ENCODE data around the gene TGFB1.
"Not testable (repeated sequence)": the region's sequence is repeated elsewhere in the genome, so short reads cannot be mapped to it uniquely, and the experiment has no call there.

TGFB1 gene

DNA sequence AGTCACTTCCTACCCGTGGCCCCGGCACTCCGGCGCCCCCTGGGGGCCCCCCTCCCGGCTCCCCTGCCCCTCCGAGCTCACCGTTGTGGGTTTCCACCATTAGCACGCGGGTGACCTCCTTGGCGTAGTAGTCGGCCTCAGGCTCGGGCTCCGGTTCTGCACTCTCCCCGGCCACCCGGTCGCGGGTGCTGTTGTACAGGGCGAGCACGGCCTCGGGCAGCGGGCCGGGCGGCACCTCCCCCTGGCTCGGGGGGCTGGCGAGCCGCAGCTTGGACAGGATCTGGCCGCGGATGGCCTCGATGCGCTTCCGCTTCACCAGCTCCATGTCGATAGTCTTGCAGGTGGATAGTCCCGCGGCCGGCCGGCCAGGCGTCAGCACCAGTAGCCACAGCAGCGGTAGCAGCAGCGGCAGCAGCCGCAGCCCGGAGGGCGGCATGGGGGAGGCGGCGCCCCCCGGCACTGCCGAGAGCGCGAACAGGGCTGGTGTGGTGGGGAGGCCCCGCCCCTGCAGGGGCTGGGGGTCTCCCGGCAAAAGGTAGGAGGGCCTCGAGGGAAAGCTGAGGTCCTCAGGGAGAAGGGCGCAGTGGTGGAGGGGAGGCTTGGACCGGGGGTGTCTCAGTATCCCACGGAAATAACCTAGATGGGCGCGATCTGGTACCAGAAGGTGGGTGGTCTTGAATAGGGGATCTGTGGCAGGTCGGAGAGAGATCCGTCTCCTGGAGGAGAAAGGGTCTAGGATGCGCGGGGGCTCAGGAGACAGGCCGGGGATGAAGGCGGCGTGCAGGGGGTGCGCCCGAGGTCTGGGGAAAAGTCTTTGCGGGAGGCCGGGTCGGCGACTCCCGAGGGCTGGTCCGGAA, 885 bp downstream of the TGFB1 start:
- peak; percentile 88 for DNase-seq (ENCODE audit: low spot score)
- TF ChIP-seq, protein P1, sequence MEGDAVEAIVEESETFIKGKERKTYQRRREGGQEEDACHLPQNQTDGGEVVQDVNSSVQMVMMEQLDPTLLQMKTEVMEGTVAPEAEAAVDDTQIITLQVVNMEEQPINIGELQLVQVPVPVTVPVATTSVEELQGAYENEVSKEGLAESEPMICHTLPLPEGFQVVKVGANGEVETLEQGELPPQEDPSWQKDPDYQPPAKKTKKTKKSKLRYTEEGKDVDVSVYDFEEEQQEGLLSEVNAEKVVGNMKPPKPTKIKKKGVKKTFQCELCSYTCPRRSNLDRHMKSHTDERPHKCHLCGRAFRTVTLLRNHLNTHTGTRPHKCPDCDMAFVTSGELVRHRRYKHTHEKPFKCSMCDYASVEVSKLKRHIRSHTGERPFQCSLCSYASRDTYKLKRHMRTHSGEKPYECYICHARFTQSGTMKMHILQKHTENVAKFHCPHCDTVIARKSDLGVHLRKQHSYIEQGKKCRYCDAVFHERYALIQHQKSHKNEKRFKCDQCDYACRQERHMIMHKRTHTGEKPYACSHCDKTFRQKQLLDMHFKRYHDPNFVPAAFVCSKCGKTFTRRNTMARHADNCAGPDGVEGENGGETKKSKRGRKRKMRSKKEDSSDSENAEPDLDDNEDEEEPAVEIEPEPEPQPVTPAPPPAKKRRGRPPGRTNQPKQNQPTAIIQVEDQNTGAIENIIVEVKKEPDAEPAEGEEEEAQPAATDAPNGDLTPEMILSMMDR (IDR thresholded peaks at IDR 0.05; ENCODE audit: extremely low read depth, missing control alignments) = peak; percentile 69

DNA sequence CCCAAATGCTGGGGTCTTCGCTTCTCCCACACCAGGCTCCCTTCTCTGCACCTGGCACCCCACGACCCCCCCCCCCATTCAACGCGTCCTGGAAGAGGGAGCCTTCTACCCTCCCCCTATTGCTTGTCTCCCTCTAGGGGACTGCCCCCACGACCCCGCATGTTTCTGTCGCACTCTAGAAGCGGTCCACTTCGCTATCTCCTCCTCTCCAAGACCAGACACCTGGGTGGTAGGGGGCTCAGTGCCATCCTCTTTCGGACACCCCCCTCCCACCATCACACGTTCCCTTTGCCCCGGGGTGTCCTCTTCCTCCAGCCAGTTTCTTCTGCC, 1.5 kb downstream of the TGFB1 start:
- TF ChIP-seq, protein P1 (IDR thresholded peaks at IDR 0.05; ENCODE audit: extremely low read depth, missing control alignments) = no peak
- no peak for DNase-seq (ENCODE audit: low spot score)

DNA sequence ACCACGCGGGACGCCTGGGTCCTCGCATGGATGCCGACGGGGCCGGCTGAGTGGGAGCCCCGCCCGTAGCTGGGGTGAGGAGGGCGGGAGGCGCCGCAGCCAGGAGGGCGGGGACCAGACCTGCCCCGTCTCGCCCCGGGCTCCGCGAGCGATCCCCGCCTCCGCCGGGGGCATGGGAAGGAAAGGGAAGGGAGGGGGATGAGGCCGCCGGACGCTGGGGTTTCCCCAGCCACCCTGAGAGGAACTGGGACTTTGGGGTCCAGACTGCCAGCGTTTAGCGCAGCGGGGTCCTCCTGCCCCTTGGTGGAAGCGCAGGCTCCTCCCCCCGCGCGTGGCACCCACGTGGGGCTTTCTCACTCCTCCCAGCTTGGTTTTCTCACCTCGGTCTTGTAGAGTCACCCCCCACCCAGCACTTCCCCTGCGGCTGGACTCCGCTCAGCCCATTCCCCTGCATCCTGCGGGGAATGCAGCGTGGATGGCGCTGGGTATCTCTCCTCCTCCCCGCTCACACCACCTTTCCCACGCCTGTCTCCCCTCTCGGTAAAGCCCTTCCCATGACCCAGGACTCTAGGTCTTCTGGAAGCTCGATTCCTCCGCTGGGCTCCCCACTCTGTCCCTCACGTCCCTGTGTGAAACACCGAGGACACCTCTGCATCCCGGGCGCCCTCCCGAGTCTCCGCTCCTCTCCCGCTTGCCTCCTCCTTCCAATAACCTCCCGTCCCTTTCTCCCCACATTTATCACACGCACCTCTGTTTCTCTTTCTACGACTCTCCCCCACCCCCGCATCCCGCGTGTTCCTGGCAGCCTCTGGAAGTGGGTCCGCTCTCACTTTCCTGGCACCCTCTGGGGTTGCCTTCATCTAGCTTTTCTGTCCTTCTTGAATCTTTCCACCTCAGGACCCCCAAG, 2.1 kb downstream of the TGFB1 start:
- DNase-seq (ENCODE audit: low spot score) = peak; percentile 90
- TF ChIP-seq, protein P1 (IDR thresholded peaks at IDR 0.05; ENCODE audit: extremely low read depth, missing control alignments) = no peak

DNA sequence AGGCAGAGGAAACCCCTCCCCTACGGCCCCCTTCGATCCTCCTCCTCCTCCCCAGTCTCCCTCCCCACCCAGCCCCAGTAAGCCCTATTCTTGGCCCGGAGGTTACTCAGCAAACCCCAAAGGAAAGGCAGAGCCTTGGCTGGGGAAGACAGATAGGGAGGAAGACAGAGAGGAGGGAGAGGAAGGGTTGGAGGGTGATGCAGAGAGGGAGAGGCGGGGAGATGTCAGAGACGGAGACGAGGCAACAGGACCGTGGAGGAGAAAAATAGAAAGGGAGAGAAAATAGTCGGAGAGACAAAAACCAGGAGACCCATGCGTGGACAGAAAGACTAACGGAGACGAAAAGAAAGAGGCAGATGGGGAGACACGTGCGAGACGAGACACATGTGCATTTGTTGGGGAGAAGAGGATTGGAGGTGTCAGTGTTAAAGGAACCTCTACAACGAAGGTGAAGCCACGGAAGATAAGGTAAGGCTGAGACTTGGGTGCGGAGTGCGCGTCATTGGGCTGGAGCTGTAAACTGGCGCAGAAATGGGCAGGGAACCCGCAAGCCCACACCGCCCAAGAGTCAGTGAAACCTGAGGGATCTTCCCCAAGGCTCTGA, 2.9 kb downstream of the TGFB1 start:
- no peak for DNase-seq (ENCODE audit: low spot score)
- TF ChIP-seq, protein P1 (IDR thresholded peaks at IDR 0.05; ENCODE audit: extremely low read depth, missing control alignments) = no peak

DNA sequence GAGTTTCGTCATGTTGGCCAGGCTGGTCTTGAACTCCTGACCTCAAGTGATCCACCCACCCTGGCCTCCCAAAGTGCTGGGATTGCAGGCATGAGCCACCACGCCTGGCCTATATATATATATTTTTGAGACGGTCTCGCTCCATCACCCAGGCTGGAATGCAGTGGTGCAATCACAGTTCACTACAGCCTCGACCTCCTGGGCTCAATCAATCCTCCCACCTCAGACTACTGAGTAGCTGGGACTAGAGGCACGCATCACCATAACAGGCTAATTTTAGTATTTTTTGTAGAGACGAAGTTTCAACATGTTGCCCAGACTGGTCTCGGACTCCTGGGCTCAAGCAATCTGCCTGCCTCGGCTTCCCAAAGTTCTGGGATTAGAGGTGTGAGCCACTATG, 6.8 kb downstream of the TGFB1 start:
- DNase-seq (ENCODE audit: low spot score) = not testable (repeated sequence)

DNA sequence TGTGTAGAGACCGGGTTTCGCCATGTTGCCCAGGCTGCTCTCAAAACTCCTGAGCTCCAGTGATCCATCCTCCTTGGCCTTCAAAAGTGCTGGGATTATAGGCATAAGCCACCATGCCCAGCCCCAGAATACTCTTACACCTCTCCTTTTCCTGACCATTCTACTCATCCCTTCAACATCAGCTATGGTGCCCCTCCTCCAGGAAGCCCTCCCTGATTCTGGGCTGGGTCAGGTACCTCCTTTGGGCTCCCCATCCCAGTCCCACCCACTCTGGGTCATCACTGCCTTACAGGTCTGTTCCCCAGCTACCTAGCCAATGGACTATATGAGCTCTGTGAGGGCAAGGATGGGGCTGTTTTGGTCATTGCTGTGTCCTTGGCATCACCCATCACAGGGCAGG, 9.6 kb downstream of the TGFB1 start:
- DNase-seq (ENCODE audit: low spot score) = no peak
- TF ChIP-seq, protein P1 (IDR thresholded peaks at IDR 0.05; ENCODE audit: extremely low read depth, missing control alignments) = no peak

DNA sequence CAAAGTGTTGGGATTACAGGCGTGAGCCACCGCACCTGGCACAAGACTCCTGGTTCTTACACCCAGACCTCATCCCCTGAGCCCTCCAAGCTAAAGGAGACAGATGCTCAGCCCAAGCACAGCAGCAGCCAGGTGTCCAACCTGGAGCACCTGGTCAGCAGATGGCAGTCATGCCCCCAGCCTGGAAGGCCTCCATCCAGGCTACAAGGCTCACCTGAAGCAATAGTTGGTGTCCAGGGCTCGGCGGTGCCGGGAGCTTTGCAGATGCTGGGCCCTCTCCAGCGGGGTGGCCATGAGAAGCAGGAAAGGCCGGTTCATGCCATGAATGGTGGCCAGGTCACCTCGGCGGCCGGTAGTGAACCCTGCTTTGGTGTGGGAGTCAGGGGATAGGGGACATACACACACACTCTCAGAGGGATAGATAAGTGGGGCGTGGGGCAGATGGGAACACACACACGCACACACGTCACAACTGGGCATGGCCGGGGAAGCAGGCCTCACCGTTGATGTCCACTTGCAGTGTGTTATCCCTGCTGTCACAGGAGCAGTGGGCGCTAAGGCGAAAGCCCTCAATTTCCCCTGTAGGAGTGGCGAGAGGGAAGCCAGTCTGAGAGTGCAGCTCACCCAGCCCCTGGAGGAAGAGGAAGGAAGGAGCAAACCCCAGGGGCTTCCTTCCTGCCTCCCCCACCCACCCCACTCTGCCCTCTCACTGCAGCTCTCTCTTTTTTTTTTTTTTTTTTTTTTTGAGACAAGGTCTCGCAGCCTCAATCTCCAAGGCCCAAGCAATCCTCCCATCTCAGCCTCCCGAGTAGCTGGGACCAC, 11.8 kb downstream of the TGFB1 start:
- TF ChIP-seq, protein P1 (IDR thresholded peaks at IDR 0.05; ENCODE audit: extremely low read depth, missing control alignments) = no peak
- no peak for DNase-seq (ENCODE audit: low spot score)
